RWPE1 (cell line): ENCODE data around the gene BRSK1.
A peak's percentile ranks its signal among the peaks of the same experiment; 100 is the strongest.
"Not testable (repeated sequence)": the region's sequence is repeated elsewhere in the genome, so short reads cannot be mapped to it uniquely, and the experiment has no call there.

Experiments
- CTCF ChIA-PET: fragments of 350-600 bp; sonication (Branson Sonifier 250); formaldehyde crosslinking; extraction: SDS; loops from one replicate; lab custom pipeline; 2021; lab: Yijun Ruan, JAX
- POLR2A ChIA-PET: fragments of 400-600 bp; formaldehyde crosslinking; extraction: SDS; loops from one replicate; lab custom pipeline; 2020; ENCODE audit warnings: antibody characterized with exemption; ENCODE audit not compliant: low non-redundant PET; lab: Yijun Ruan, JAX
- DNase-seq: peaks from one replicate; pipeline ENCODE4 v3.0.0; 2012; ENCODE audit warnings: low spot score
- H3K27ac ChIP-seq: fragments of 450-650 bp; 2 replicates; pipeline ENCODE4 v1.5.1; 2017
- CTCF ChIP-seq: fragments of 450-650 bp; conservative IDR thresholded peaks from 2 replicates; pipeline ENCODE4 v1.5.1; 2017; ENCODE audit warnings: low read depth, mild to moderate bottlenecking

The BRSK1 gene

GRCh38 chr19:55319785-55320184 is 36.0 kb downstream of the BRSK1 start:
- ChIA-PET POLR2A (no interaction called here), CTCF (interaction anchor here (1.3 kb wide), 1 partner anchor 19 kb away, joined by 4 read pairs; no protein-coding TSS in a partner anchor)
- no peak overlapping the region for H3K27ac ChIP-seq
- DNase-seq: peak; percentile 43
- no peak for TF ChIP-seq CTCF

DNA sequence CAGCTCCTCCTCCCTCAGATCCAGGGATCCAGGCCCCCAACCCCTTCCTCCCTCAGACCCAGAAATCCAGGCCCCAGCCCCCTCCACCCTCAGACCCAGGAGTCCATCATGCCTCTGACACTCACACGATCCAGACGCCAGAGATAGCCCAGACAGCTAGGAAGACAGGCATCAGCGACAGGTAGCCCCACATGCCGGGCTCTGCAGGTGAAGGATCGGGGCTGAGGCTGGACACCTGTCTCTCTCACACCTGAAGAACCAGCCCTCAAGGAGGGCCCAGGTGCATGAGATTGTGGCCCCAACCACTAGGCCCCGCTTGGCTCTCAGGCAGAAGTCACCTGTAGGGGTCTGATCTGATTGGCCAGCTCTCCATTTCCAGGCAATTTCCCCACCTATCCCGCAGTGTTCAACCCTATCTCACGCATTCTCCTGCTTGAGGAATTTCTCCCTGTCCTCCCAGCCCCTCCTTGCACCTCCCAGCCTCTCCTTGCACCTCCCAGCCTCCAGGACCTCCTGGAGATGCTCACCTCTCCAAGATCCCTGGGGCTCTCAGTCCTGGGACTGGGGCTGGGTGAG is 37.1 kb downstream of the BRSK1 start:
- TF ChIP-seq CTCF: no peak
- ChIA-PET POLR2A (interaction anchor here (1.0 kb wide), 1 partner anchor 18 kb away, joined by 3 read pairs; the partner anchor contains the start of gene KMT5C), CTCF (interaction anchor here (0.5 to 0.6 kb wide), 2 partner anchors 19 to 23 kb away, joined by 3 to 5 read pairs; no protein-coding TSS in a partner anchor)
- no peak for DNase-seq
- H3K27ac ChIP-seq: no peak overlapping the region

GRCh38 chr19:55321466-55322137 is 37.8 kb downstream of the BRSK1 start:
- no peak for TF ChIP-seq CTCF
- no peak for DNase-seq
- H3K27ac ChIP-seq: no peak overlapping the region
- ChIA-PET POLR2A (interaction anchor here (1.0 kb wide), 1 partner anchor 18 kb away, joined by 3 read pairs; the partner anchor contains the start of gene KMT5C), CTCF (interaction anchor here (0.5 to 0.6 kb wide), 2 partner anchors 20 to 23 kb away, joined by 3 to 5 read pairs; no protein-coding TSS in a partner anchor)

DNA sequence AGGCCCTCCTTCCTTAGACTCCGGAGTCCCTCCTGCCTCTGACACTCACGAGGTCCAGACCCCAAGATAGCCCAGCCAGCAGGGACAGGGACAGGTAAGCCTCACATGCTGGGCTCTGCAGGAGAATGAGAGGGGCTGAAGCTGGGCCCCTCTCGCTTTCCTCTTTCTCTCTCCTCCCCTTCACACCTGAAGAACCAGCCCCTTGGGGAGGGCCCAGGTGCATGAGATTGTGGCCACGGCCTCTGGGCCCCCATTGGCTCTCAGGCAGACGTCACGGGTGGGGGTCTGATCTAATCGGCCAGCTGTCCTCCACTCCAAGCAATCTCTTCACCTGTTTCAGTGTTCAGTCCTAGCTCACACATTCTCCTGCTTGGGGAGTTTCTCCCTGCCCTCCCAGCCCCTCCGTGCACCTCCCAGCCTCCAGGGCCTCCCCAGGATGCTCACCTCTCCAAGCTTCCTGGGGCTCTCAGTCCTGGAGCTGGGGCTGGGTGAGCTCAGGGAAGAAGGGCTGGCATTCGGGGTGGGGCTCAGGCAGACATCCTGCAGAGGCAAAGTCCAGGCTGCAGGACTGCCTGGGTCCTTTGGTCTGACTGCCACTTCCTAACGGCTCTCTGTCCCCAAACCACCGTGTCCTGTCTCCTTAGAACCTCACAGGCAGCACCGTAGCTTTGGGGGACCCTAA is 38.5 kb downstream of the BRSK1 start:
- no peak for DNase-seq
- CTCF ChIA-PET: no interaction called here
- TF ChIP-seq CTCF: no peak
- POLR2A ChIA-PET: no interaction called here
- no peak overlapping the region for H3K27ac ChIP-seq

DNA sequence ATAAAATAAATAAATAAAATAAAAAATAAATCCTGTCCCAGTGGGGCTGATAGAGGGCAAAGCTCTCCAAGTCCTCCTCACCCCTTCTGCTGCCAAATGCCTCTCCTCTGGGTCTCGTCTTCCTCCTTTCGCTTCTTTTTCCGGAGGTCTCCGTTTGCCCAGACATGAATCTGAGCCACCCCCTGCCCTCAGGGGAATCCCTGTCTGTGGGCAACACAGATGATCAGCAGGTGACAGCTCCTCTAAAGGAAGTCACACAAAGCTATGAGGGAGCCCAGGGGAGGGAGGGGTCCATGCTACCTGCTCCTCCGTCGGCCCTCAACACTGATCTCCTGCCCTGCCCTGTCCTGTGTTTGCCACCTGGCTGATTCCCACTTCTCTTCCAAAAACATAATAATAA is 40.9 kb downstream of the BRSK1 start:
- H3K27ac ChIP-seq: no peak overlapping the region
- DNase-seq: no peak
- CTCF ChIA-PET: interaction anchor here (1.4 kb wide), 1 partner anchor 59 kb away, joined by 4 read pairs; no protein-coding TSS in a partner anchor
- TF ChIP-seq CTCF: no peak
- POLR2A ChIA-PET: no interaction called here

- no peak for TF ChIP-seq CTCF
- H3K27ac ChIP-seq: no peak within 1 kb of the TSS
- no peak for DNase-seq
- CTCF ChIA-PET: interaction anchor here (1.4 kb wide), 1 partner anchor 58 kb away, joined by 4 read pairs; no protein-coding TSS in a partner anchor
- POLR2A ChIA-PET: no interaction called here
These were observed 41.4 kb downstream of the BRSK1 start, which contains the start of gene TMEM150B for GRCh38 chr19:55325172-55325571. TMEM150B (minus strand) TSS chr19:55325341; CDS start chr19:55321036, 4,305 bp downstream.

GRCh38 chr19:55328774-55329318 is 45.0 kb downstream of the BRSK1 start:
- POLR2A ChIA-PET, CTCF ChIA-PET, H3K27ac ChIP-seq, DNase-seq: not testable (repeated sequence)

DNA sequence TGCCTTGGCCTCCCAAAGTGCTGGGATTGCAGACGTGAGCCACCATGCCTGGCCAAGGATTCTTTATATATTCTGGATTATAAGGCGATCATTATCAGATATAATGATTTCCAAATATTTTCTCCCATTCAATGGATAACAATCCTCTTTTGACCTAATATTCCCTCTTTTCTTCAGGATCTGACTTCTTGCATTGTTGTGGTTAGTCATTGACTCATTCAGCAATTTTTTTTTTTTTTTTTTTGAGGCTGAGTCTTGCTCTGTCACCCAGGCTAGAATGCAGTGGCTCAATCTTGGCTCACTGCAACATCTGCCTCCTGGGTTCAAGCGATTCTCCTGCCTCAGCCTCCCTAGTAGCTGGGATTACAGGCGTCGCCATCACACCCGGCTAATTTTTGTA is 46.0 kb downstream of the BRSK1 start:
- CTCF ChIA-PET, H3K27ac ChIP-seq, DNase-seq: not testable (repeated sequence)
- POLR2A ChIA-PET: interaction anchor here (0.7 kb wide), 1 partner anchor 53 kb away, joined by 6 read pairs; no protein-coding TSS in a partner anchor
